A549 (cell line): ENCODE data around the gene ZCCHC10. TPM values are rescaled to one million over a fixed set of nuclear protein-coding genes. Genes with fewer than 3 reads are reported as not detected.
A peak's percentile ranks its signal among the peaks of the same experiment; 100 is the strongest.
"Not testable (repeated sequence)": the region's sequence is repeated elsewhere in the genome, so short reads cannot be mapped to it uniquely, and the experiment has no call there.

Experiments
- ATAC-seq, 2 experiments: fragments of 200-7000 bp in 1 of 2; fragments of >200 bp in 1 of 2; cut with Nextera tagmentation in 1 of 2; cut with Tn5 transposase in 1 of 2; 3 replicates each; pipeline versions ENCODE4 v1.8.0 to v1.9.1; 2018 to 2020; ENCODE audit warnings: mild to moderate bottlenecking in 1 of 2, moderate library complexity in 1 of 2
- CTCF ChIA-PET: fragments of 300-600 bp; sonication (Branson Sonifier 250); formaldehyde crosslinking; extraction: SDS; loops from one replicate; lab custom pipeline; 2021; ENCODE audit warnings: antibody characterized with exemption, inconsistent platforms; lab: Yijun Ruan, JAX
- POLR2A ChIA-PET: fragments of 350-600 bp; formaldehyde crosslinking; extraction: SDS; loops from one replicate; lab custom pipeline; 2021; ENCODE audit warnings: antibody characterized with exemption, inconsistent platforms; lab: Yijun Ruan, JAX
- DNase-seq, 2 experiments: peaks; one replicate each; pipeline versions ENCODE4 v3.0.0 to v3.0.0-alpha.2; 2011 to 2016; ENCODE audit warnings: low read depth in 1 of 2, low spot score in 1 of 2
- FAIRE-seq: peaks from 2 replicates; lab custom pipeline; 2011; peaks lifted over from hg19 to GRCh38; lab: Jason Lieb, UNC
- H3K27ac ChIP-seq, 2 experiments: fragments of >200 bp; sonication (Bioruptor Twin); formaldehyde crosslinking; 3 replicates each; pipeline ENCODE4 v1.5.1; 2016 to 2017
- H3K4me1 ChIP-seq: fragments of >200 bp; sonication (Bioruptor Twin); formaldehyde crosslinking; 3 replicates; pipeline ENCODE4 v1.6.1; 2016
- H3K4me2 ChIP-seq: fragments of >200 bp; sonication (Bioruptor Twin); formaldehyde crosslinking; 3 replicates; pipeline ENCODE4 v1.6.1; 2016
- H3K4me3 ChIP-seq: fragments of >200 bp; sonication (Bioruptor Twin); formaldehyde crosslinking; 3 replicates; pipeline ENCODE4 v1.5.1; 2016
- H3K9me3 ChIP-seq: fragments of >200 bp; sonication (Bioruptor Twin); formaldehyde crosslinking; 3 replicates; pipeline ENCODE4 v1.6.1; 2016
- CEBPB ChIP-seq, 2 experiments: fragments of >200 bp in 1 of 2; sonication (Bioruptor Twin) in 1 of 2; formaldehyde crosslinking in 1 of 2; IDR thresholded peaks; 2 replicates each; pipeline ENCODE4 v1.6.1; 2012 to 2016
- EHF ChIP-seq: fragments of 250-450 bp; sonication (Bioruptor Pico); IDR thresholded peaks from 2 replicates; pipeline ENCODE4 v1.5.0; 2020; ENCODE audit warnings: mild to moderate bottlenecking
- EP300 ChIP-seq, 2 experiments: fragments of >200 bp; sonication (Bioruptor Twin); formaldehyde crosslinking; IDR thresholded peaks; 2 replicates in 1 of 2; 3 replicates in 1 of 2; pipeline ENCODE4 v1.6.1; 2016 to 2017
- FOSL2 ChIP-seq, 2 experiments: fragments of 450-650 bp in 1 of 2; fragments of >200 bp in 1 of 2; sonication (Bioruptor Twin) in 1 of 2; formaldehyde crosslinking; IDR thresholded peaks; 2 replicates each; pipeline versions ENCODE4 v1.5.0 to v1.6.1; 2016 to 2020; ENCODE audit warnings: mild to moderate bottlenecking in 1 of 2, moderate library complexity in 1 of 2
- HOXB5 ChIP-seq: fragments of 250-450 bp; sonication (Bioruptor Pico); IDR thresholded peaks from 2 replicates; pipeline ENCODE4 v1.5.0; 2020; ENCODE audit warnings: mild to moderate bottlenecking, moderate library complexity
- MAZ ChIP-seq: fragments of 150-350 bp; IDR thresholded peaks from 2 replicates; pipeline ENCODE4 v1.6.1; 2014; ENCODE audit warnings: antibody characterized with exemption, low read depth, low read length, borderline replicate concordance
- MYC ChIP-seq: IDR thresholded peaks from 2 replicates; pipeline ENCODE4 v1.6.1; 2012; ENCODE audit warnings: mild to moderate bottlenecking, inconsistent platforms, low read length, improper control_type of control experiment, borderline replicate concordance
- NPAS2 ChIP-seq: fragments of 250-450 bp; sonication (Bioruptor Pico); IDR thresholded peaks from 2 replicates; pipeline ENCODE4 v1.8.0; 2022; ENCODE audit warnings: mild to moderate bottlenecking, moderate library complexity, borderline replicate concordance
- SREBF2 ChIP-seq: fragments of 450-650 bp; IDR thresholded peaks from 2 replicates; pipeline ENCODE4 v1.6.1; 2014; ENCODE audit warnings: mild to moderate bottlenecking, moderate library complexity
- TFCP2L1 ChIP-seq: fragments of 250-450 bp; sonication (Bioruptor Pico); IDR thresholded peaks from 2 replicates; pipeline ENCODE4 v1.5.0; 2021; ENCODE audit warnings: mild to moderate bottlenecking
- ZC3H11A ChIP-seq: fragments of 450-650 bp; IDR thresholded peaks from 2 replicates; pipeline ENCODE4 v1.6.1; 2014; ENCODE audit warnings: antibody characterized with exemption, mild to moderate bottlenecking
- ZNF302 ChIP-seq: fragments of 250-450 bp; sonication (Bioruptor Pico); IDR thresholded peaks from 2 replicates; pipeline ENCODE4 v1.9.0; 2021; ENCODE audit warnings: inconsistent platforms, mild to moderate bottlenecking, moderate library complexity
- WGBS: methylation state at CpG from one replicate; pipeline ENCODE4 v1.1.6; 2017; ENCODE audit errors: missing lambda C conversion rate; 5-methylcytosine and 5-hydroxymethylcytosine counted together
- polyA plus RNA-seq, 4 experiments: library from polyadenylated mRNA; depleted of rRNA in 3 of 4; stranded (reverse); fragments of >200 nt; fragmentation: RNase III in 1 of 4; extraction: RNeasy Plus Mini Kit Qiagen cat#74134 plus additional on column Dnase treatment in 1 of 4; gene quantifications; 2 replicates in 3 of 4; 3 replicates in 1 of 4; pipeline ENCODE4 v1.2.3, GENCODE V29; 2011 to 2017
- TF ChIP-seq, protein P1 (sequence below): fragments of >200 bp; sonication (Bioruptor Twin); formaldehyde crosslinking; IDR thresholded peaks from 2 replicates; pipeline ENCODE4 v1.6.1; 2016
- TF ChIP-seq, protein P2 (sequence below): IDR thresholded peaks from 2 replicates; pipeline ENCODE4 v1.6.1; 2012

ZCCHC10 gene
- polyA plus RNA-seq, 2 of the 4 experiments (the other 2 are of a cell fraction) = 28.3 to 45.7 TPM

DNA sequence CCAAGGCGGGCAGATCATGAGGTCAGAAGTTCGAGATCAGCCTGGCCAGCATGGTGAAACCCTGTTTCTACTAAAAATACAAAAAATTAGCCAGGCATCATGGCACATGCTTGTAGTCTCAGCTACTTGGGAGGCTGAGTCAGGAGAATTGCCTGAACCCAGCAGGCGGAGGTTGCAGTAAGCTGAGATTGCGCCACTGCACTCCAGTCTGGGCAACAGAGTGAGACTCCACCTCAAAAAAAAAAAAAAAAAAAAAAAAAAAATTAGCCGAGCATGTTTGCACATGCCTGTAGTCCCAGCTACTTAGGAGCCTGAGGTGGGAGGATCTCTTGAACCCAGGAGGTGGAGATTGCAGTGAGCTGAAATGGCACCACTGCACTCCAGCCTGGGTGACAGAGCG, 10.3 kb upstream of the ZCCHC10 start:
- 0 out of 4 replicates have a peak, but pooled peaks of 1 of the 2 experiments have one; percentile 17 for TF ChIP-seq CEBPB (IDR thresholded peaks at IDR 0.05)
- Histone ChIP-seq H3K27ac (peak overlapping the region in 1 of 2 experiments; percentile 65; a peak in 3 of 6 replicates), H3K4me1 (peaks cover 15% of the 10 kb centered on the region; the same call in 2 of the 3 replicates)
- 73% methylated on average over 6 of the region's 6 CpGs for WGBS
- H3K9me3 ChIP-seq, POLR2A ChIA-PET, DNase-seq, ATAC-seq, H3K4me3 ChIP-seq, H3K4me2 ChIP-seq, FAIRE-seq: not testable (repeated sequence)
- CTCF ChIA-PET = interaction anchor here (0.7 to 1.0 kb wide), 2 partner anchors 15 to 75 kb away, joined by 3 to 4 read pairs; partner anchors contain the start of gene HSPA4

DNA sequence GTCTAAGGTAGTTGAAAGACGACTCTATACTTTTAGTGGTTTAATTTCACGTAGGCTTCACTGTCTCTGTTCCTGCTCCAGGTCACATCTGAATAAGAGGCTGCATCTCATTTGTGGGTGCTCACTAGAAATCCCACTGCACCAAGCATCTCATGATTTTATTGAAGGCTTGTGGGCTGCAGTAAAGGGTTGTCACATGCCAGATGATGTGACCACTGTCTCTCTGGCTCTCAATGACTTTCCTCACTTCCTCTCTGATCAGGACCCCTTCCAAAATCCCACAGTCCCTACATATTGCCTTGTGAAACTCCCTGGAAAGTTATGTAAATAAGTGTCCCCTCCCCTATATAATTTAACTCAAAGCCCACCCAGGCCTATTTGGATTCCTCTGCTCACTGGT, 8.9 kb upstream of the ZCCHC10 start:
- Histone ChIP-seq H3K4me2 (no peak overlapping the region), H3K4me3 (no peak overlapping the region), H3K9me3 (no peaks in the 10 kb centered on the region), H3K4me1 (peaks cover 8% of the 10 kb centered on the region; the same call in 2 of the 3 replicates), H3K27ac (no peak overlapping the region)
- DNase-seq (no peak), ATAC-seq (no peak), FAIRE-seq (no peak)
- ChIA-PET CTCF (no interaction called here), POLR2A (interaction anchor here (1.6 kb wide), 1 partner anchor 17 kb away, joined by 8 read pairs; the partner anchor contains the start of gene HSPA4)
- TF ChIP-seq ZC3H11A = no peak
- WGBS = 68% methylated on average over 2 of the region's 2 CpGs

DNA sequence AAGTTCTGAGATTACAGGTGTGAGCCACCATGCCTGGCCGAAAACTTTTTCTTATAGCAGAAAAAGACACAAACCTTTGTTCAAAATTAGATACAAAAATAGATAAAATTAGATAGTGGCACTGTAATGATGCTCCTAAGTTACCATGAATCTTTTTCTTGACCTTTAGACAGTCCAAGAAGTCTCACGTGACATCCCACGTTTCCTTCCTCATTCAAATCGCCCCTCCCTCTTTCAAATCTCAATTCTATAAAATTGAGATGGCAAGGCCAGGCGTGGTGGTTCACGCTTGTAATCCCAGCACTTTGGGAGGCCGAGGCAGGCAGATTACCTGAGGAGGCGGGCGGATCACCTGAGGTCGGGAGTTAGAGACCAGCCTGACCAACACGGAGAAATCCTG, 7.7 kb upstream of the ZCCHC10 start:
- no peak for ATAC-seq
- FAIRE-seq = no peak
- no peak for DNase-seq
- CTCF ChIA-PET = no interaction called here
- Histone ChIP-seq H3K4me2 (no peak overlapping the region), H3K9me3 (no peaks in the 10 kb centered on the region), H3K27ac (no peak overlapping the region), H3K4me3 (no peak overlapping the region), H3K4me1 (peaks cover 8% of the 10 kb centered on the region; the same call in 2 of the 3 replicates)
- no peak for TF ChIP-seq FOSL2 (IDR thresholded peaks at IDR 0.05)
- TF ChIP-seq FOSL2 (CRISPR knock-in tag; IDR thresholded peaks at IDR 0.05) = no peak
- TF ChIP-seq ZNF302 (CRISPR knock-in tag) = no peak
- TF ChIP-seq SREBF2 = no peak
- no peak for TF ChIP-seq NPAS2
- POLR2A ChIA-PET = interaction anchor here (1.6 kb wide), 1 partner anchor 18 kb away, joined by 8 read pairs; the partner anchor contains the start of gene HSPA4
- 87% methylated on average over 11 of the region's 11 CpGs for WGBS

DNA sequence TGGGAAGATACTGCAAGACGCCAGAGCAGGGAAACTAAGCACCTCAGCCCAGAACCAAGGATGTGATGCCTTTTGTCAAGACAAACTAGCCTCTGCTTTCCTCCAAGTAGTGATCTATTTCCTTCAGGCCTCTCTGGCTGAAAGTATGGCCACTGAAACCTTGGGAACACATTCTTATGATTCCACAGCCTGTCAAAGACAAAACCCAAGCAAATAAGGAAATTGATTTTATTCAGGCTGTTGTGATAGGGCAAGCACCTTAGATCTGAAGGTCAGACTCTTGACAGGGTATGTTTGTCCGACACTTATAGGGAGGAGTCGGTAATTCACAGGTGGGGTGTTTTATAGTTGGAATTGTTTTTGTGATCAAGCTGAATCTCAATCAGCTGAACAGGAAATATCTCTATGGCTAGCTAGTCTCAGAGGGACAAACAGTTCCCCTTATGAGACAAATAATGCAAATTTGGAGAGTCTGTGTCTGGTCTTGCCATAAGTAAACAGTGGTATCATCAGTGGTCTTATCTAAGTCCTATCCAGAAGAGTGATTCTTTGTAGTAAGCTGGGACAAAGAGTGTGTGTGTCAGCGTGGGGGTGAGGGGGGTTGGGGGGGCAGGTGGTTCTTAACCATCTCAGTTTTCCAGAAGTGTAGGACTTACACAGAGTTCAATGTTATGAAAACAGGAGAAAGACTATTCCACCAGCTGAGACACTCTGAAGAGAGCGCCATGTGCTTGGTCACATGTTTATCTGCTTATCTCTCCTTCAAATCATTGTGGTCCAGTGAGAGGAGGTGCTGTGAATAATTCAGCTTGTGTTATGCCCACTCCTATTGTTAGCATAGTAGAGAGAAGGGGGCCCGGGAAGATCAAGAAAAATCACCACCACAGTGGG, 6.7 kb upstream of the ZCCHC10 start:
- H3K27ac ChIP-seq = no peak overlapping the region
- no peaks in the 10 kb centered on the region for H3K9me3 ChIP-seq
- ChIA-PET POLR2A (interaction anchor here (0.9 kb wide), 1 partner anchor 19 kb away, joined by 4 read pairs; the partner anchor contains the start of gene HSPA4), CTCF (interaction anchor here (0.6 to 0.7 kb wide), 3 partner anchors 11 to 718 kb away, joined by 3 to 4 read pairs (median 3); no protein-coding TSS in a partner anchor)
- WGBS = 57% methylated on average over 6 of the region's 6 CpGs
- DNase-seq = no peak
- H3K4me2 ChIP-seq = no peak overlapping the region
- ATAC-seq = peak; percentile 30 to 37; a peak in 4 of 6 replicates
- no peak for TF ChIP-seq MYC
- TF ChIP-seq TFCP2L1 (CRISPR knock-in tag) = no peak
- no peak for TF ChIP-seq EP300 (IDR thresholded peaks at IDR 0.05)
- TF ChIP-seq EHF = no peak
- TF ChIP-seq, protein P1, sequence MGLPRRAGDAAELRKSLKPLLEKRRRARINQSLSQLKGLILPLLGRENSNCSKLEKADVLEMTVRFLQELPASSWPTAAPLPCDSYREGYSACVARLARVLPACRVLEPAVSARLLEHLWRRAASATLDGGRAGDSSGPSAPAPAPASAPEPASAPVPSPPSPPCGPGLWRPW = no peak
- TF ChIP-seq HOXB5 (CRISPR knock-in tag) = no peak
- TF ChIP-seq, protein P2, sequence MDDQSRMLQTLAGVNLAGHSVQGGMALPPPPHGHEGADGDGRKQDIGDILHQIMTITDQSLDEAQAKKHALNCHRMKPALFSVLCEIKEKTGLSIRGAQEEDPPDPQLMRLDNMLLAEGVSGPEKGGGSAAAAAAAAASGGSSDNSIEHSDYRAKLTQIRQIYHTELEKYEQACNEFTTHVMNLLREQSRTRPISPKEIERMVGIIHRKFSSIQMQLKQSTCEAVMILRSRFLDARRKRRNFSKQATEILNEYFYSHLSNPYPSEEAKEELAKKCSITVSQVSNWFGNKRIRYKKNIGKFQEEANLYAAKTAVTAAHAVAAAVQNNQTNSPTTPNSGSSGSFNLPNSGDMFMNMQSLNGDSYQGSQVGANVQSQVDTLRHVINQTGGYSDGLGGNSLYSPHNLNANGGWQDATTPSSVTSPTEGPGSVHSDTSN = no peak
- TF ChIP-seq MAZ = no peak
- peaks cover 8% of the 10 kb centered on the region; the same call in 2 of the 3 replicates for H3K4me1 ChIP-seq
- no peak for FAIRE-seq
- H3K4me3 ChIP-seq = no peak overlapping the region
